Central memory CD8-positive, alpha-beta T cell (primary cell): ENCODE measurements around the gene SRRM2.

Source experiments
- ATAC-seq: fragments of 150-1000 bp; cut with Tn5 transposase; replicated peaks from 2 replicates; pipeline ENCODE4 v1.10.0; 2022; ENCODE audit warnings: mild to moderate bottlenecking, moderate FRiP score, moderate number of reproducible peaks; ENCODE audit not compliant: poor library complexity, severe bottlenecking; ENCODE audit errors: extremely low read depth
- DNase-seq, 2 donors: peaks; one replicate each; pipeline ENCODE4 v3.0.0; 2021; ENCODE audit warnings: low spot score in 2 of 2
- H3K27ac Mint-ChIP-seq: one replicate; pipeline ENCODE4 v1.8.0; 2022; ENCODE audit warnings: low read depth, mild to moderate bottlenecking, moderate library complexity, mixed read lengths
- H3K27me3 Mint-ChIP-seq: one replicate; pipeline ENCODE4 v1.8.0; 2022; ENCODE audit warnings: mixed read lengths
- H3K36me3 Mint-ChIP-seq: one replicate; pipeline ENCODE4 v1.8.0; 2022; ENCODE audit warnings: mild to moderate bottlenecking, moderate library complexity, mixed read lengths; ENCODE audit not compliant: insufficient read depth
- H3K4me1 Mint-ChIP-seq: one replicate; pipeline ENCODE4 v1.8.0; 2022; ENCODE audit warnings: mixed read lengths
- H3K4me3 Mint-ChIP-seq: one replicate; pipeline ENCODE4 v1.8.0; 2022; ENCODE audit warnings: mild to moderate bottlenecking, moderate library complexity, mixed read lengths
- H3K9me3 Mint-ChIP-seq: one replicate; pipeline ENCODE4 v1.8.0; 2022; ENCODE audit warnings: mixed read lengths

SRRM2 gene

DNA sequence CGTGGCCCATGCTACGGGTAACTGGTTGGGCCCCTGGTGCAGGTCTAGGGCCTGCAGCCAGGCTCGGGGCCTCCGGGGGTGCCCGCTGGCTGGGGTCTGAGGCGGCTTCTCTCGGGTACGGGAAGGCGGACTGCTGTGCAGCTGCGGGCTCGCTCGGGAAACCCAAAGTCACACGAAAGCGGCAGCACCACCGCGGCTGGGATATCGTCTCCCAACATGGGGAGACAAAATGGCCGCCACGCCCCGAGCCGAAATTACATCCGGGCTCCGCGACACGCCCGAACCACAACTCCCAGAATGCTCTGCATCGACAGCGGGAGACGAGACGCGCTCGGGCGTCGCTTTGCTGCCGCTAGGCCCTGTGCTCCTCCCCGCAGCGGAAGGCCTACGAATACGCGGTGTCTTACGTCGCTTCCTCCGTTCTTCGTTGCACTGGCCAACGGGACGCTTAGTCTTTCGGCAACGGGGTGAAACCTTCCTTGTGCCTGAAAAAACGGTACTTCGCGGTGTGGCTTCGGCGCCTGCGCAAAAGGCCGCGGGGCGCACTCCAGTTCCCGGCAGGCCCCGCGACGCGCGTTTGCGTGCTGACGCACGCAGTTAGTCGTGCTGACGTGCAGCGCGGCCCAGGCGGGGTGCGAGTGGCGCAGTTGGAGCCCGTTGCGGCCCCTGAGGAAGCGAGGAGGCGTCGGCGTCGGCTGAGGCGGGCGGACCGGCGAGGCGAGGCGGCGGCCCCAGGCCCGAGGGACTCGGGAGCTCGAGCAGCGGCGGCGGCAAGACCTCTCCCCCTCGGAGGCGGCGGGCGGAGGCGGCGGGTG, at the start of gene SRRM2:
Gene SRRM2, plus strand, starts transcription at position 604 of the 815 bp plus-strand sequence. CDS start 3,727 bp downstream, outside the sequence.
- ATAC-seq (peak; percentile 91), DNase-seq (peak; percentile 91 to 95)
- Mint-ChIP-seq H3K36me3 (peaks cover 46% of the 10 kb centered on the region), H3K27ac (peak within 1 kb of the TSS; percentile 99), H3K4me3 (peak within 1 kb of the TSS; percentile 93), H3K27me3 (no peaks in the 10 kb centered on the region), H3K4me1 (peaks cover 48% of the 10 kb centered on the region), H3K9me3 (peaks cover 5% of the 10 kb centered on the region)

DNA sequence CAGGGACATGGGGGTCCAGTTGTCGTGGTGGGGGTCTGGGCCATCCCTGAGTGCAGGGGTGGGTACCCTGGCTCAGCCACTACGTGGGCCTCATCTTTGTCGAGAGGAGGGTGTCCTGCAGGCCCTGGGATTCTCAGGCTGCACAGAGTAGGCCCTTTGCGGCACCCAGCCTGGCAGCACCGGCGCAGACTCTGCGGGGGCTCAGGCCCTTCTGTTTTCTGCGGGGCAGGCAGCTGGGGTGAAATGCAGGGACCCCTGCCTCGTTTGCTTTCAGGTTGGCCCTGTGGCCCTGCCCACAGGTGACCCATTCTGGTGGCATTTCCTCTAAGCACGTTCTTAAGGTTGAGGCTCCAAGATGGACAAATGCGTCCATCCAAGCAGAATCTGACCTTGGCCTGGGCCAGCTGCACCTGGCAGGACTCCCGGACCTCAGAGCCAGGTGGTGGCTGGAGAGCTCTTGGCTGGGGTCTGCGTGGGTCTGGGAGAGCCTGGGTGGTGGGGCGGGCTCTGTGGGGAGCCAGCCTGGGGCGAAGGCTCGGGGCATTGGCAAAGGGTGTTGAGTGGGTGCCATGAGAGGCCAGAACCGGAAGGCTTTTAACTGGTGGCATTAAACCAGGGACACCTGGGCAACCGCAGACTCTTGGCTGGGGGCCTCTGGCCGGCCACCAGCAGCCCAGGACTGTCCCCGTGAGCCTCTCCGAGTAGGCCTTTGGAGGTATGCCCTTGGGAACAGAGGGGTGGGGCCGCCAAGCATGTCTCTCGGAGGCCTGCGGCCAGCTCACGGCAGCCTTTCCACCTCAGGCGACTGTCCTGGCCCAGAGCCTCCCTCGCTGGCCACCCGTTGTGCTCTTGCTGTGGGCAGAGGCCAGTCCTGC, 49.3 kb upstream of the SRRM2 start:
- no peak for DNase-seq
- Mint-ChIP-seq H3K27me3 (no peaks in the 10 kb centered on the region), H3K27ac (no peak overlapping the region), H3K4me1 (no peaks in the 10 kb centered on the region), H3K9me3 (no peaks in the 10 kb centered on the region), H3K36me3 (peaks cover 21% of the 10 kb centered on the region), H3K4me3 (no peak overlapping the region)
- ATAC-seq: no peak

DNA sequence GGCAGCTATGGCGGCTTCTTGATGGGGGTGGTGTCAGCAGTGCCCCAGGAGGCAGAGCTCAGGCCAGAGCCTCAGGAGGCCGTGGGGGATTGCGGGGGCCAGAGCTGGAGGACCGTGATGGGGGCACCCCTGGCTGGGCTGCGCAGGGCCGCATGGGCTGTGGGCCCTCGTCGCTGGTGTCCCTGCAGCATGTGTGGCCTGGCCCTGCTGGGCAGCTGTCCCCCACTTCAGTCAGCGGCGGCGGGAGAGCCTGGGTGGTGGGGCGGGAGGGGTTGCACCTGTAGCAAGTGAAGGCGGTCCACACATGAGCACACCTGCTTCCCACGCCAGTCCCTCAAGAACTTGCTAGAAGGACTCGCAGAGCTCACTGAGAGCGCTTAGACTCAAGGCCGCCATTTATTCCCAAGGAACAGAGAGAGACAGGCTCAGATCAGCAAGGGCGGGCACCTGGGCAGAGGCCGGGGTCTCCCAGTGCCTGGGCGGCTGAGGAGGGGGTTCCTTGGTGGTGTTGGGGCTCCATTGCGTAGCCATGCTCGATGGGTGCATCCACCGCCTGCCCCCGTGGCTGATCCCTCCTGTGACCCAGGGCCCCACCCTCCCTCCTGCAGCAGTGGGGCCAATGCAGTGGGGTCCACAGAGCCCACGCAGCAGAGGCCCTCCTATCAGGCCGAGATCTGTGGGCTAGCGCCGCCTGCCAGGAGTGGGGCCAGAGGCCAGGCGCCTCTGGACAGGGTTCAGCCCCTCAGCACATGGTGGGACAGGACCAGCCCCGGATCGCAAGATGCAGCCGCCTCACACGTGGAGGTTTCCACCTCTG, 48.1 kb upstream of the SRRM2 start:
- DNase-seq (no peak), ATAC-seq (no peak)
- Mint-ChIP-seq H3K27me3 (no peaks in the 10 kb centered on the region), H3K36me3 (peaks cover 23% of the 10 kb centered on the region), H3K4me1 (no peaks in the 10 kb centered on the region), H3K4me3 (no peak overlapping the region), H3K27ac (no peak overlapping the region), H3K9me3 (no peaks in the 10 kb centered on the region)

DNA sequence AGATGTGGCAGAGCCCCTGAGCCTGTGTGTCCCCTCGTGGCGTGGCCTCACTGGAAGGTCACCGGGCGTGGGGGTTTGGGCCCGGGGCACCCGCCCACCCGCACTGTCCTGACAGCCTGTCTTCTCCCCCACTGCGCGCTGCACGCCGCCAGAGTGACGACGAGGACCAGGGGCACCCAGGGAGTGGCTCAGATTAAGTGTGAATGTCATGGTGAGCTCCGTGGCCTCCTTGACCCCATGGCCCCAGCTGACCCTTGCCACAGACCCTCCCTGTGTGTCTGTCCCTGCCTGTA, 47.5 kb upstream of the SRRM2 start:
- no peaks in the 10 kb centered on the region for H3K27me3 Mint-ChIP-seq
- H3K4me1 Mint-ChIP-seq: no peaks in the 10 kb centered on the region
- ATAC-seq (no peak), DNase-seq (no peak)
- H3K9me3 Mint-ChIP-seq: no peaks in the 10 kb centered on the region
- no peak overlapping the region for H3K27ac Mint-ChIP-seq
- H3K36me3 Mint-ChIP-seq: peaks cover 20% of the 10 kb centered on the region
- no peak overlapping the region for H3K4me3 Mint-ChIP-seq

DNA sequence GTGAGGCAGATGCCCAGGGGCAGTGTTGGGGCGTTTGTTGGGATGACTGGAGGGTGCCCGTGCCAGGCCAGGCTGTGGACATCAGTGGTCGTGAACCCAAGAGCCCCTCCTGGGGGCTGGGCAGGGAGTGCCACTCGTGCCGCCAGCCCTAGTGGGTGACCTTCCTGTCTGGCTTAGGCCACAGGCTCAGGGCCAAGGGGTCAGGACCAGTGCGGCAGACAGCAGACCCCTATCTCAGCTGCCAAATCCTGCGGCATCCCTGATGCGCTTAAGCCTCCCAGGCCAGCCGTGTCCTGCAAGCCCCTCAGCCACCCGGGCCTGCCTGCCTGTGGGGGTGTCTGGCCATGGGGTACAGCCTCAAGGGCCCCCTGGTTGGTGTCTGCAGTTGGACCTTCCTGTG, 47.1 kb upstream of the SRRM2 start:
- DNase-seq (no peak), ATAC-seq (no peak)
- Mint-ChIP-seq H3K36me3 (peaks cover 20% of the 10 kb centered on the region), H3K4me3 (no peak overlapping the region), H3K4me1 (no peaks in the 10 kb centered on the region), H3K27me3 (no peaks in the 10 kb centered on the region), H3K9me3 (no peaks in the 10 kb centered on the region), H3K27ac (no peak overlapping the region)

DNA sequence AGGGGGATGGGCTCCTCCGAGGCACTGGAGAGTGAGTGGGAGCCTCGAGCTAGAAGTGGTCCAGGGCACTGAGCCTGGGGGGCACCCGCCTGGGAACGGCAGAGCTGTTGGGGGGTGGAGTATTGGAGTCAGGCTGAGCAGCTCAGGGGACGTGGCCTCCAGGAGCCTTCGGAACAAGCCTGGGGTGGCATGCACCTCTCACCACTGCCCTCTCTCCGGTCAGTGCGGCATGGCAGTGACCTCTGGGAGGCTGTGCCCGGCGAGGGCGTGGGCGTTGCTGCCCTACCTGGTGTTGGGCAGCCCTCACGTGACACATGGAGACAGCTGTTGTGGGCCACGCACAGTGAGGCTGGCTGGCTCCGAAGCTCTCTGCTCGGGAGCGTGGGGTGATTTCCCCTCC, 46.4 kb upstream of the SRRM2 start:
- Mint-ChIP-seq H3K4me3 (no peak overlapping the region), H3K27ac (no peak overlapping the region), H3K36me3 (peaks cover 21% of the 10 kb centered on the region), H3K4me1 (no peaks in the 10 kb centered on the region), H3K9me3 (no peaks in the 10 kb centered on the region), H3K27me3 (no peaks in the 10 kb centered on the region)
- DNase-seq: no peak
- no peak for ATAC-seq

DNA sequence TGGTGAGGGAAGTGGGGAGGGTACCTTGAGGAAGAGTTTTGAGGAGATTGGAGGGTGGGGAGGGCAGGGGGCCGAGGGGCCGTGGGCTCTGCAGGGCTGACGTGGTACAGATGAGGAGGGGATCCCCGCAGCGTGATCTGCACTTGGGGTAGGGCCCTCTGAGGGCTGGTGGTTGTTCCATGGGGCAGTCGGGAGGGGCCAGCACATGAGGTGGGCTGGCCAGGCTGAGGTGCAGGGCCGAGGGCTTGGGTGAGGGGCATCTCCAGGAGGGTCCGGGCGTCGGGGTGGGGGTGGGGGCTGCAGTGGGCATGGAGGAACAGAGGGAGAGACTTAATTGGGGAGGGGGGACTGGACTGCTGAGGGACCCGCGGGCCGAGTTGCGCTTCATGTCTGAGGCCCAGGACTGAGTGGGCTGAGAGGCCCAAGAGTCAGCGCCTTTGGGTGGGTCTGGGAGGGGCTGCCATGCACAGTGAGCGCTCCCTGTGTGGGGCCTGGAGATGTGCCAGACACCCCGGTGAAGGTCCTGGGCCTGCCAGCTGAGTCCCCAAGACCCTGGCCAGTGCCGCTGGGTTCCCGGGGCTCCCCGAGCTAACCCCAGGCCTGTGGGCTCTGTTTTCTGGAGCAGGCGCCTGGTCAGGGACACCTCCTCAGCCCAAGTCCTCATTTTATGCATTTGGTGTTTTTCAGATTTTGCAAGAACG, 45.7 kb upstream of the SRRM2 start:
- Mint-ChIP-seq H3K4me3 (no peak overlapping the region), H3K9me3 (no peaks in the 10 kb centered on the region)

DNA sequence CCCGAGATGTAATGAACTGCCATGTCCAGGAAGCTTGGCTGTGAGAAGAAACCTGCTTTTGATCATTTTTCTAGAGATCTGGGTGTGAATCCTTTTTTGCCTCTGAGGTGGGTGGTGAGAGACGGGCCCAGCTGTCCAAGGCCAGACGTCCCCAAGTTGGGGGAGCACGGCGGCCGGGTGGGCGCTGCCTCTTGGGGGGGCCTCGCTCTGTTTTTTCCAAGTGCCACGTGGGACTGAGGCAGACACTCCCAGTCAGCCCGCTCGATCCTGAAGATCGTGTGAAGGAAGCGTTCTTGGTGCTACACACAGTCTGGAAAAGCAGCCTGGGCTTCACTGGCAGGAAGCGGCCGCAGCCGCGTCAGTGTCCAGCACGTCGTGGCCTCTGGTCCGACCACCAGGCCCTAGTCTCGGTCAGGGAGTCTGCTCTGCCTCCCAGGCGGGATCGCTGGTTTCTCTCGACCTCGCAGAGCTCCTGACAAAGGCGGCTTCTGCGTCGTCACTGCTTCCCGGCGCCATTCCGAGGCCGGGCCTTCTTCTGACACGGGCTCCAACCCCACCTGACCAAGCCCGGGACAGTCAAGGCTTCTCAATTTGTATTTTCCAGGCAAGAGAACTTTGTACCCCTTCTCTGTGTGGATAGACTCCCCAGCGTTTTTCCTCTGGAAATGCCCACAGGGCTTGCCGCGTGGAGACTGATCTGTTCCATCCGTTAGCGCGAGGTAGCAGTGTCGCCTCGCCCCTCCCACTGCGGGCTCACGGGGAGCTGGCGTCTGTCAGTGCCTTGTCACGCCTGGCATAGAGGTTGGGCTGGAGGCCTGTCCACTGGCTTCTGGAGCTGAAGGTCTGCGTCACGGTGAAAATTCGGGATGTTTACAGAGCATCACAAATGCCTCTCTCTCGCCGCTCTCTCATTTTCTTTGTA, 44.8 kb upstream of the SRRM2 start:
- H3K36me3 Mint-ChIP-seq: peaks cover 19% of the 10 kb centered on the region
- H3K27ac Mint-ChIP-seq: no peak overlapping the region

More for the DNA sequence above, 45.7 kb upstream of the SRRM2 start:
- H3K36me3 Mint-ChIP-seq: peaks cover 21% of the 10 kb centered on the region
- no peak for ATAC-seq
- no peak overlapping the region for H3K27ac Mint-ChIP-seq
- DNase-seq: no peak
- H3K4me1 Mint-ChIP-seq: no peaks in the 10 kb centered on the region
- H3K27me3 Mint-ChIP-seq: no peaks in the 10 kb centered on the region

DNA sequence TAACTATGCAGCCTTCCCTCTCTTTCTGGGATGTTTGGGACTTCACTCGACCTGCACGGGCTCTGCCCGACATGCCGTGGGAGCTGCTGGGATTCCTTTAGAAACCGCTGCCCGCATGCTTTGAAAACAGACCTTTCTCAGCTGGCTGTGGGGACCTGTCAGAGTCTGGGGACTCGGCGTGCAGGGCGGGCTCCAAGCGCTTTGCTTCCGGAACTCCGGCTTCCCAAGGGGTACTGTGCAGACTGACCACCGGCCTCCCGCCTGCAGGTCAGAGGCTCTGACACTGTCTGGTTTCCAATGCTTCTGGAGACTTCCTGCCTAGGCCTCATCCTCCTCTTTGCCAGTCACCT, 44.2 kb upstream of the SRRM2 start:
- no peak overlapping the region for H3K4me3 Mint-ChIP-seq
- H3K36me3 Mint-ChIP-seq: peaks cover 19% of the 10 kb centered on the region
- ATAC-seq (no peak), DNase-seq (no peak)
- H3K9me3 Mint-ChIP-seq: no peaks in the 10 kb centered on the region
- no peaks in the 10 kb centered on the region for H3K4me1 Mint-ChIP-seq
- no peak overlapping the region for H3K27ac Mint-ChIP-seq
- H3K27me3 Mint-ChIP-seq: no peaks in the 10 kb centered on the region

More for the DNA sequence above, 44.8 kb upstream of the SRRM2 start:
- Mint-ChIP-seq H3K9me3 (no peaks in the 10 kb centered on the region), H3K4me3 (no peak overlapping the region), H3K4me1 (no peaks in the 10 kb centered on the region), H3K27me3 (no peaks in the 10 kb centered on the region)
- ATAC-seq (no peak), DNase-seq (no peak)

DNA sequence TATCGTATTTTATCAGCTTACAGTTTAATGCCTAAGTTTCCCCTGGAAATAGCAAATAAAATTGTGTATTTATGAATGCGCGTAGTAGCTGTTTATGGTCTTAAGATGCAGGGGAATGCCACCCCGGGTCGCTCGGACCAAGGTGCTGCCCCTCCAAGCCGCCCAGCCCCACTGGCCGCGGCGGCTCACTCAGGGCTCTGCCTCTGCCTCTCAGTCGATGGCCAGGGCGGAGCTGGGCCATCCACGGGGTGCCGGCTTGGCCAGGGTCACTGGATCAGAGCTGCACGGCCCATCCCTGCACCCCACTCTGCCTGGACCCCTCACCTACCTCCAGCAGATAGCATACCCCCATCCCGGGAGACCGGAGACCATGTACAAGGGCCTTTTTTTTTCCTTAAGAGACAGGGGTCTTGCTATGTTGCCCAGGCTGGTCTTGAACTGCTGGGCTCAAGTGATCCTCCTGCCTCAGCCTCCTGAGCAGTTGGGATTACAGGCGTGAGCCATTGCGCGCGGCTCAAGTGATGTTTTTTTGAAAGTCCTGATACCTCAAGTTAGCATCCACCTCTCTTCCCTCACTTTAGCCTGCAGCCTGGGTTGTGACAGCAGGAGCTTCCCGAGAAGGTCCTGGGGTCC, 43.4 kb upstream of the SRRM2 start:
- no peaks in the 10 kb centered on the region for H3K9me3 Mint-ChIP-seq
- no peak overlapping the region for H3K27ac Mint-ChIP-seq
- H3K4me3 Mint-ChIP-seq: no peak overlapping the region
- H3K4me1 Mint-ChIP-seq: no peaks in the 10 kb centered on the region
- no peaks in the 10 kb centered on the region for H3K27me3 Mint-ChIP-seq
- DNase-seq: no peak
- ATAC-seq: no peak
- H3K36me3 Mint-ChIP-seq: peaks cover 15% of the 10 kb centered on the region

DNA sequence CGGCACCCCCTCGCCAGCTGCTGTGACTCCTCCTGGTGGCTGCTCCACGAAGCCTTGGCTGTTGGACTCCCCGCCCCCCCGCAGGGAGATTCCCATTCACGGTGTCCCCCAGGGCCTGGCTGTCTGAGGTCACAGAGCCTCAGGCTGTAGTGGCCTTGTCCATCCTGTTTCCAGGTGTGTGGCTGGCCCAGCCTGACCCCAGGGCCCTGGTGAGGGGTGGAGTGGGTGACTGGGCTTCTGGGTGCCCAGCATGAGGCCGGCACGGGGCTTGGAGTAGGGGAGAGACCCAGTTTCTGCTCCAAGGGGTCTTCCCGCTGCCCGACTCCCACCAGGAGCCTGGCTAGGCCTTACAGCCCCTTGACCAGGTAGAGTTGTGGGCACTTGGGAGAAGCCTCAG, 42.9 kb upstream of the SRRM2 start:
- Mint-ChIP-seq H3K27me3 (no peaks in the 10 kb centered on the region), H3K4me1 (peaks cover under 1% of the 10 kb centered on the region), H3K27ac (no peak overlapping the region), H3K4me3 (no peak overlapping the region), H3K9me3 (no peaks in the 10 kb centered on the region), H3K36me3 (peaks cover 15% of the 10 kb centered on the region)
- DNase-seq (no peak), ATAC-seq (no peak)
